NT2/D1 (cell line): ENCODE data around the gene ACSF3.

ENCODE experiments used
- SUZ12 ChIP-seq: IDR thresholded peaks from 2 replicates; pipeline ENCODE4 v1.6.1; 2011; ENCODE audit not compliant: insufficient read length, insufficient read depth; ENCODE audit errors: extremely low read depth
- YY1 ChIP-seq: IDR thresholded peaks from 2 replicates; pipeline ENCODE4 v1.6.1; 2011; ENCODE audit not compliant: insufficient read length, insufficient read depth
- ZNF274 ChIP-seq: IDR thresholded peaks from 2 replicates; pipeline ENCODE4 v1.6.1; 2011; ENCODE audit warnings: mild to moderate bottlenecking, low read depth, low read length

- TF ChIP-seq ZNF274: no peak
- no peak for TF ChIP-seq YY1
- no peak for TF ChIP-seq SUZ12
Observed at GRCh38 chr16:89177501-89177900, 83.8 kb downstream of the ACSF3 start.
